ENCODE data around the gene CDR2.
"Not testable (repeated sequence)": the region's sequence is repeated elsewhere in the genome, so short reads cannot be mapped to it uniquely, and the experiment has no call there.

DNA sequence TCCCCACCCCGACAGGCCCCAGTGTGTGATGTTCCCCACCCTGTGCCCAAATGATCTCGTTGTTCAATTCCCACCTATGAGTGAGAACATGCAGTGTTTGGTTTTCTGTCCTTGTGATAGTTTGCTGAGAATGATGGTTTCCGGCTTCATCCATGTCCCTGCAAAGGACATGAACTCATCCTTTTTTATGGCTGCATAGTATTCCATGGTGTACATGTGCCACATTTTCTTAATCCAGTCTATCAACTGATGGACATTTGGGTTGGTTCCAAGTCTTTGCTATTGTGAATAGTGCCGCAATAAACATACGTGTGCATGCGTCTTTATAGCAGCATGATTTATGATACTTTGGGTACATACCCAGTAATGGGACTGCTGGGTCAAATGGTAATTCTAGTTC lies 23.4 kb downstream of the CDR2 start:
- not testable (repeated sequence) for TF ChIP-seq POLR2A (IDR thresholded peaks at IDR 0.05)
- TF ChIP-seq, protein P1, sequence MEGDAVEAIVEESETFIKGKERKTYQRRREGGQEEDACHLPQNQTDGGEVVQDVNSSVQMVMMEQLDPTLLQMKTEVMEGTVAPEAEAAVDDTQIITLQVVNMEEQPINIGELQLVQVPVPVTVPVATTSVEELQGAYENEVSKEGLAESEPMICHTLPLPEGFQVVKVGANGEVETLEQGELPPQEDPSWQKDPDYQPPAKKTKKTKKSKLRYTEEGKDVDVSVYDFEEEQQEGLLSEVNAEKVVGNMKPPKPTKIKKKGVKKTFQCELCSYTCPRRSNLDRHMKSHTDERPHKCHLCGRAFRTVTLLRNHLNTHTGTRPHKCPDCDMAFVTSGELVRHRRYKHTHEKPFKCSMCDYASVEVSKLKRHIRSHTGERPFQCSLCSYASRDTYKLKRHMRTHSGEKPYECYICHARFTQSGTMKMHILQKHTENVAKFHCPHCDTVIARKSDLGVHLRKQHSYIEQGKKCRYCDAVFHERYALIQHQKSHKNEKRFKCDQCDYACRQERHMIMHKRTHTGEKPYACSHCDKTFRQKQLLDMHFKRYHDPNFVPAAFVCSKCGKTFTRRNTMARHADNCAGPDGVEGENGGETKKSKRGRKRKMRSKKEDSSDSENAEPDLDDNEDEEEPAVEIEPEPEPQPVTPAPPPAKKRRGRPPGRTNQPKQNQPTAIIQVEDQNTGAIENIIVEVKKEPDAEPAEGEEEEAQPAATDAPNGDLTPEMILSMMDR (IDR thresholded peaks at IDR 0.05): not testable (repeated sequence)

All from uterus (tissue), 2 donors.